Activated naive CD4-positive, alpha-beta T cell treated with anti-CD3 and anti-CD28 coated beads for 36 hours (primary cell): ENCODE data around the gene FGF12. TPM values are rescaled to one million over a fixed set of nuclear protein-coding genes. Genes with fewer than 3 reads are reported as not detected.

Experiments
- CTCF ChIA-PET: fragments of 350-600 bp; sonication (Branson Sonifier 250); formaldehyde crosslinking; loops from one replicate; lab custom pipeline; 2021; ENCODE audit warnings: antibody characterized with exemption; lab: Charles Lee
- DNase-seq: peaks from one replicate; pipeline ENCODE4 v3.0.0-alpha.2; 2020
- H3K27ac Mint-ChIP-seq: one replicate; pipeline ENCODE4 v1.8.0; 2021; ENCODE audit warnings: mild to moderate bottlenecking, mixed read lengths
- H3K27me3 Mint-ChIP-seq: one replicate; pipeline ENCODE4 v1.8.0; 2021; ENCODE audit warnings: low read depth, mixed read lengths
- H3K36me3 Mint-ChIP-seq: one replicate; pipeline ENCODE4 v1.8.0; 2021; ENCODE audit warnings: low read depth, mixed read lengths
- H3K4me1 Mint-ChIP-seq: one replicate; pipeline ENCODE4 v1.8.0; 2021; ENCODE audit warnings: low read depth, mixed read lengths
- H3K4me3 Mint-ChIP-seq: one replicate; pipeline ENCODE4 v1.8.0; 2021; ENCODE audit warnings: mild to moderate bottlenecking, moderate library complexity, mixed read lengths
- H3K9me3 Mint-ChIP-seq: one replicate; pipeline ENCODE4 v1.8.0; 2021; ENCODE audit warnings: mixed read lengths
- intact Hi-C: fragments of 100-400 bp; cut with micrococcal nuclease; formaldehyde crosslinking; loops from one replicate; pipeline ENCODE4 v1.15.1; 2023
- total RNA-seq, 2 experiments: library from RNA; stranded (reverse); gene quantifications; one replicate each; pipeline ENCODE4 v1.2.3, GENCODE V29; 2021

The FGF12 gene
- total RNA-seq, 2 experiments from 2014 or later, result not detected

GRCh38 chr3:192339214-192339613, 388.1 kb downstream of the FGF12 start:
- intact Hi-C loops, result no loop called here
- H3K27me3 Mint-ChIP-seq, result no peaks in the 10 kb centered on the region
- CTCF ChIA-PET, result no interaction called here
- no peaks in the 10 kb centered on the region for H3K36me3 Mint-ChIP-seq
- no peaks in the 10 kb centered on the region for H3K4me1 Mint-ChIP-seq
- no peak overlapping the region for H3K4me3 Mint-ChIP-seq
- no peak overlapping the region for H3K27ac Mint-ChIP-seq
- DNase-seq, result no peak
- peaks cover 1% of the 10 kb centered on the region for H3K9me3 Mint-ChIP-seq

- H3K36me3 Mint-ChIP-seq, result no peaks in the 10 kb centered on the region
- no peaks in the 10 kb centered on the region for H3K27me3 Mint-ChIP-seq
- intact Hi-C loops, result no loop called here
- H3K9me3 Mint-ChIP-seq, result no peaks in the 10 kb centered on the region
- peaks cover 13% of the 10 kb centered on the region for H3K4me1 Mint-ChIP-seq
- CTCF ChIA-PET, result interaction anchor here (0.7 kb wide), 1 partner anchor 1256 kb away, joined by 3 read pairs; no protein-coding TSS in a partner anchor
- no peak overlapping the region for H3K4me3 Mint-ChIP-seq
- H3K27ac Mint-ChIP-seq, result no peak overlapping the region
- no peak for DNase-seq
Observed at GRCh38 chr3:192336286-192336685, 391.1 kb downstream of the FGF12 start.

- Mint-ChIP-seq H3K9me3 (no peaks in the 10 kb centered on the region), H3K27me3 (no peaks in the 10 kb centered on the region), H3K4me1 (peaks cover 20% of the 10 kb centered on the region), H3K36me3 (no peaks in the 10 kb centered on the region), H3K27ac (no peak overlapping the region), H3K4me3 (no peak overlapping the region)
- CTCF ChIA-PET, result no interaction called here
- intact Hi-C loops, result loop anchor here (5.0 kb wide), 1 partner anchor 145 kb away; no protein-coding TSS in a partner anchor
- no peak for DNase-seq
Observed at GRCh38 chr3:192332386-192333291, 394.7 kb downstream of the FGF12 start.

GRCh38 chr3:192331749-192332385, 395.5 kb downstream of the FGF12 start:
- Mint-ChIP-seq H3K27me3 (no peaks in the 10 kb centered on the region), H3K4me3 (peak overlapping the region; percentile 9), H3K9me3 (no peaks in the 10 kb centered on the region), H3K4me1 (peaks cover 20% of the 10 kb centered on the region), H3K27ac (no peak overlapping the region), H3K36me3 (no peaks in the 10 kb centered on the region)
- no peak for DNase-seq
- CTCF ChIA-PET, result no interaction called here
- intact Hi-C loops, result loop anchor here (5.0 kb wide), 1 partner anchor 145 kb away; no protein-coding TSS in a partner anchor

GRCh38 chr3:192326656-192327055, 400.7 kb downstream of the FGF12 start:
- CTCF ChIA-PET, result no interaction called here
- Mint-ChIP-seq H3K4me3 (no peak overlapping the region), H3K4me1 (peaks cover 10% of the 10 kb centered on the region), H3K27ac (no peak overlapping the region), H3K9me3 (peaks cover 2% of the 10 kb centered on the region), H3K36me3 (no peaks in the 10 kb centered on the region), H3K27me3 (no peaks in the 10 kb centered on the region)
- intact Hi-C loops, result no loop called here
- no peak for DNase-seq

GRCh38 chr3:192317564-192317963, 409.8 kb downstream of the FGF12 start:
- Mint-ChIP-seq H3K27me3 (peaks cover 8% of the 10 kb centered on the region), H3K27ac (no peak overlapping the region), H3K36me3 (no peaks in the 10 kb centered on the region), H3K4me1 (no peaks in the 10 kb centered on the region), H3K9me3 (no peaks in the 10 kb centered on the region), H3K4me3 (no peak overlapping the region)
- intact Hi-C loops, result no loop called here
- no peak for DNase-seq
- CTCF ChIA-PET, result no interaction called here

- CTCF ChIA-PET, result no interaction called here
- H3K4me1 Mint-ChIP-seq, result no peaks in the 10 kb centered on the region
- H3K9me3 Mint-ChIP-seq, result no peaks in the 10 kb centered on the region
- H3K36me3 Mint-ChIP-seq, result no peaks in the 10 kb centered on the region
- H3K27ac Mint-ChIP-seq, result no peak overlapping the region
- no peak for DNase-seq
- peaks cover 7% of the 10 kb centered on the region for H3K27me3 Mint-ChIP-seq
- no peak overlapping the region for H3K4me3 Mint-ChIP-seq
- intact Hi-C loops, result no loop called here
Observed at GRCh38 chr3:192313605-192314004, 413.7 kb downstream of the FGF12 start.

GRCh38 chr3:192307631-192308030, 419.7 kb downstream of the FGF12 start:
- H3K27ac Mint-ChIP-seq, result no peak overlapping the region
- no peak for DNase-seq
- intact Hi-C loops, result no loop called here
- H3K9me3 Mint-ChIP-seq, result no peaks in the 10 kb centered on the region
- H3K4me1 Mint-ChIP-seq, result no peaks in the 10 kb centered on the region
- no peak overlapping the region for H3K4me3 Mint-ChIP-seq
- no peaks in the 10 kb centered on the region for H3K27me3 Mint-ChIP-seq
- CTCF ChIA-PET, result no interaction called here
- H3K36me3 Mint-ChIP-seq, result no peaks in the 10 kb centered on the region

- Mint-ChIP-seq H3K27ac (no peak overlapping the region), H3K9me3 (no peaks in the 10 kb centered on the region), H3K27me3 (no peaks in the 10 kb centered on the region), H3K36me3 (no peaks in the 10 kb centered on the region), H3K4me3 (no peak overlapping the region), H3K4me1 (no peaks in the 10 kb centered on the region)
- intact Hi-C loops, result no loop called here
- CTCF ChIA-PET, result no interaction called here
- no peak for DNase-seq
Observed at GRCh38 chr3:192303235-192303634, 424.1 kb downstream of the FGF12 start.

- no peak for DNase-seq
- CTCF ChIA-PET, result interaction anchor here (0.6 kb wide), 1 partner anchor 142 kb away, joined by 3 read pairs; no protein-coding TSS in a partner anchor
- H3K36me3 Mint-ChIP-seq, result no peaks in the 10 kb centered on the region
- H3K27ac Mint-ChIP-seq, result no peak overlapping the region
- H3K9me3 Mint-ChIP-seq, result no peaks in the 10 kb centered on the region
- intact Hi-C loops, result no loop called here
- no peak overlapping the region for H3K4me3 Mint-ChIP-seq
- no peaks in the 10 kb centered on the region for H3K27me3 Mint-ChIP-seq
- H3K4me1 Mint-ChIP-seq, result no peaks in the 10 kb centered on the region
Observed at GRCh38 chr3:192302721-192303120, 424.6 kb downstream of the FGF12 start.

GRCh38 chr3:192299921-192300320, 427.4 kb downstream of the FGF12 start:
- no peak overlapping the region for H3K4me3 Mint-ChIP-seq
- no peak overlapping the region for H3K27ac Mint-ChIP-seq
- no peaks in the 10 kb centered on the region for H3K36me3 Mint-ChIP-seq
- H3K27me3 Mint-ChIP-seq, result no peaks in the 10 kb centered on the region
- no peaks in the 10 kb centered on the region for H3K9me3 Mint-ChIP-seq
- CTCF ChIA-PET, result no interaction called here
- no peaks in the 10 kb centered on the region for H3K4me1 Mint-ChIP-seq
- DNase-seq, result no peak
- intact Hi-C loops, result no loop called here

- DNase-seq, result no peak
- no peaks in the 10 kb centered on the region for H3K9me3 Mint-ChIP-seq
- H3K4me1 Mint-ChIP-seq, result no peaks in the 10 kb centered on the region
- intact Hi-C loops, result no loop called here
- CTCF ChIA-PET, result no interaction called here
- no peaks in the 10 kb centered on the region for H3K27me3 Mint-ChIP-seq
- no peak overlapping the region for H3K4me3 Mint-ChIP-seq
- no peaks in the 10 kb centered on the region for H3K36me3 Mint-ChIP-seq
- no peak overlapping the region for H3K27ac Mint-ChIP-seq
Observed at GRCh38 chr3:192296845-192297244, 430.5 kb downstream of the FGF12 start.
